GM21360 (cell line): ENCODE data around the gene TIMM10.
"Not testable (repeated sequence)": the region's sequence is repeated elsewhere in the genome, so short reads cannot be mapped to it uniquely, and the experiment has no call there.

ENCODE experiments used
- ATAC-seq: cut with Tn5 transposase; IDR thresholded peaks from one replicate; pipeline ENCODE4 v1.9.1; 2021; ENCODE audit warnings: mild to moderate bottlenecking, moderate library complexity; ENCODE audit not compliant: unreplicated experiment

Gene TIMM10

DNA sequence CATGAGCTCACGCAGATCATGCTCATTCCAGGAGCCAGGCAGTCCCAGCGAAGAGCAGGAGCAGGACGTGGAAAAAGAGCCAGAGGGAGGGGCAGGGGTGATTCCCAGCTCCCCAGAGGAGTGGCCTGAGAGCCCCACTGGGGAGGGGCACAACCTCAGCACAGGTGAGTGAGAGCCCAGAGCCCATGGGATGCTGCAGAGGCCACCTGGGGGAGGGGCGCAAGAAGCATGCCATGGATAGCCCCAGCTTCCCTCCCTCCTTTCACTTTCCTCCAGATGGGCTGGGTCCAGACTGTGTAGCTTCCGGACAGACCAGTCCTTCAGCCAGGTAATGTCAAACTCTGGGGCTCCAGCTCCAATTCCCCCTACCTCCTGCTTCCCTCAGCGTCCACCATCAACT, 13.0 kb upstream of the TIMM10 start:
- no peak for ATAC-seq

DNA sequence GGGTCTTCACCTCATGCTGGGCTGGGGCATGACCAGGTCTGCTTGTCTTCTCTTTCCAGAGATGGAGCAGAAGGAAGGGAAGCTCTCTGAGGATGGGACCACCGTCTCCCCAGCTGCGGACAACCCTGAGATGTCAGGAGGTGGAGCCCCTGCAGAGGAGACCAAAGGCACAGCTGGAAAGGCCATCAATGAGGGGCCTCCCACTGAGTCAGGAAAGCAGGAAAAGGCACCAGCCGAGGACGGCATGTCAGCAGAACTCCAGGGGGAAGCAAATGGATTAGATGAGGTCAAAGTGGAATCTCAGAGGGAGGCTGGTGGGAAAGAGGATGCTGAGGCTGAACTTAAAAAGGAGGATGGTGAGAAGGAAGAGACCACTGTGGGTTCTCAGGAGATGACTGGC, 12.0 kb upstream of the TIMM10 start:
- no peak for ATAC-seq

DNA sequence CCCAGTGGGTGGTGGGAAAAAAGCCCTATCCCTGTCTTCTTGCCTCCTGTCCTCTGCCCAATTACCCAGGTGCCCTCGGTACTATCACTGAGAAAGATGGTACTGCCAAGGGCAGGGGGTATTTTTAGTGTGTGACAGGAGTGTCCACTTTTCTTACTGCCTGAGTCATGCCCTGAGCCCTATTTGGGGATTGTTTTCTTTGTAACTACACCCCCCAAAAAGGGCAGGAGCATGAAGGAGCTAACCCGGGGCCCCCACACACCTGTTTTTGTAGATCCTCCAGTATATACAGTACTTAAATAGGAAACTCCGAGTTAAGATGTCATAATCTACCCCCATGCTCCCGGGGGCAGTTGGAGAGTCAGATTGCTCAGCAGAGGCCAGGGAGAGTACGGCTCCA, 10.6 kb upstream of the TIMM10 start:
- ATAC-seq = no peak

DNA sequence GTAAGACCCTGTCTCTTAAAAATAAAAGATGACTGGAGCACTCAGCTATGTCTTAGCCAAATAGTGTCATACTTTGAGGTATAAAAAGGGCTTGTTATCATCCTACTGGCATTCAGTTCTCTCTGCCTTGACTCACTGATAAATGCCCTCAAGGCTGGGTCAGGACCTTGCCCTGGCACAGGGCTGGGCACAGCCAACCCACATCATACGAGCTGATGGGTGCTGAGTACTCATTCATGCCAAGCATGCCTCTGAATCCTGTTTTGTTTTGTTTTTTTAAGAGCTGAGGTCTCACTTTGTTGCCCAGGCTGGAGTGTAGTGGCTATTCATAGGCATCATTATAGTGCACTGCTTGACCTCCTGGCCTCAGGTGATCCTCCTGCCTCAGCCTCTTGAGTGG, 8.8 kb upstream of the TIMM10 start:
- ATAC-seq = no peak

- ATAC-seq = no peak
Observed at GRCh38 chr11:57536947-57537619, 6.5 kb upstream of the TIMM10 start, which contains the start of gene SMTNL1. Gene SMTNL1, plus strand, starts transcription at chr11:57537595. Its CDS starts 5,048 bp downstream, at chr11:57542643.

DNA sequence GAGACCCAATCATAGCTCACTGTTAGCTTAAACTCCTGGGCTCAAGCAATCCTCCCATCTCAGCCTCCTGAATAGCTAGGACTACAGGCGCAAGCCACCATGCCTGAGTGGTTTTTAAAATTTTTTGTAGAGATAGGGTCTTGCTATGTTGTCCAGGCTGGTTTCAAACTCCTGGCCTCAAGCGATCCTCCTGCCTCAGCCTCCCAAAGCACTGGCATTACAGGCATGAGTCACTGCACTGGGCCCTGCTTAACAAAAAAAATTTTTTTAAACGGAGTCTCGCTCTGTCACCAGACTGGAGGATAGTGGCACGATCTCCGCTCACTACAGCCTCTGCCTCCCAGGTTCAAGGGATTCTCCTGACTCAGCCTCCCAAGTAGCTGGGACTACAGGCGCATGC, 3.9 kb upstream of the TIMM10 start:
- not testable (repeated sequence) for ATAC-seq

- no peak for ATAC-seq
Observed at GRCh38 chr11:57530215-57530595, 349 bp downstream of the TIMM10 start.

DNA sequence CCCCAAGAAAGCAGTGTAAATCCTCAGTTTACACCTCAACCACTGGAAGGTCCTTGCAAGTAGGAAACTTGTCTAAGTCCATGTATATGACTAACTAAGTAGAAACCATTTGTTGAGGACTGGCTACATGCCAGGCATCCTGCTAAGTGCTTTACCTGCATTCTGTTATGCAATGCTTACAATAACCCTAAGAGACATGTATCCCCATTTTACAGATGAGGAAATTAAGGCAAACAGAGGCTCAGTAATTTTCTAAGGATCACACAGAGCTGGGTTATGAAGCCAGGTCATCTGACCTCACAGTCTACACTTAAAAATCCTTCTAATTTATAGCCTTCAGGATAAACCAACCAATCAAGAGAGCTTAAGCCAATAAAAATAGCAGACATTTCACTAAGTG, 1.5 kb downstream of the TIMM10 start:
- no peak for ATAC-seq

DNA sequence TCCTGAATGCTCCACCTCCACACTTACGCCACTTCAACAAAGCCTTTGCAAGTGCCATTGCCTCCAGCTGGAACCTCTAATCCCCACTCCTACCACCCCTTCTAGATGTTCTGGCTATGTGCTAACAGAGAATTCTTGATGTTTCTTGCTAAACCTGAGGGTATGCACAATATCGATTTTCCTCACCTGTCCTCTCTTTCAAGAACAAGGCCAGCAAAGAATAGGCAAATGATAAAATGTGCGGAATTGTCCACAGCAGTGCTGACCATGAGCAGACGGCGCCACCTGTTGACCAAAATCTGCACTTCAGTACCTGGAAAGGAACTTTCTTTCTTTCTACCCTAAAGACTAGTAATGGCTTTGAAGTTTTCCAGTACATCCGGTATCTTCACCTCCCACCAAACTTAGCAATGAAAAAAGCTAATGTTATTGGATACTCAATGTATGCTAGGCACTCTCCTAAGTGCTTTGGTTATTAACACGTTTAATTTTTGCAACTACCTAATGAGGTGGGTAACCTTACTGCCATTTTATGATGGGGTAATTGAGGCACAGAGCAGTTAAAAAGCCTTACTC, 3.4 kb downstream of the TIMM10 start:
- ATAC-seq = no peak

DNA sequence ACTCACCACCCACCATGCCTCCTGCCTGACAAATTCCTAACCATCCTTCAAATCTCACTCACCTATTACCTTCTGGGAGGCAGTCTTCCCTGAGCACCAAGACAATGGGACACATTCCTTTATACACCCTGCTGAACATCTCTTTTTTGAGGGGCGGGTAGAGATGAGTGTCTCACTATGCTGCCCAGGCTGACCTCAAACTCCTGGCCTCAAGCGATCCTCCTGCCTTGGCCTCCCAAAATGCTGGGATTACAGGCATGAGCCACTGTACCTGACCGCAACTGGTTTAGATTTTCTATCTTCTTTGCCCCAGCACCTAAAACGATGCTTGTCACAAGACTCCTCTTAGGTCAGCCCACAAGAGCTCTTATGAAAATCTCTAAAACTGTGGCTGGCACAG, 7.1 kb downstream of the TIMM10 start:
- no peak for ATAC-seq

GRCh38 chr11:57521116-57521515, 9.4 kb downstream of the TIMM10 start:
- ATAC-seq = no peak

GRCh38 chr11:57516061-57516443, 14.5 kb downstream of the TIMM10 start:
- ATAC-seq = no peak

- peak; percentile 32 for ATAC-seq
Observed at GRCh38 chr11:57515332-57516060, 15.1 kb downstream of the TIMM10 start, which contains the start of gene SLC43A1. Gene SLC43A1, minus strand, starts transcription at chr11:57515702. Its CDS starts 1,591 bp downstream, at chr11:57514111.

DNA sequence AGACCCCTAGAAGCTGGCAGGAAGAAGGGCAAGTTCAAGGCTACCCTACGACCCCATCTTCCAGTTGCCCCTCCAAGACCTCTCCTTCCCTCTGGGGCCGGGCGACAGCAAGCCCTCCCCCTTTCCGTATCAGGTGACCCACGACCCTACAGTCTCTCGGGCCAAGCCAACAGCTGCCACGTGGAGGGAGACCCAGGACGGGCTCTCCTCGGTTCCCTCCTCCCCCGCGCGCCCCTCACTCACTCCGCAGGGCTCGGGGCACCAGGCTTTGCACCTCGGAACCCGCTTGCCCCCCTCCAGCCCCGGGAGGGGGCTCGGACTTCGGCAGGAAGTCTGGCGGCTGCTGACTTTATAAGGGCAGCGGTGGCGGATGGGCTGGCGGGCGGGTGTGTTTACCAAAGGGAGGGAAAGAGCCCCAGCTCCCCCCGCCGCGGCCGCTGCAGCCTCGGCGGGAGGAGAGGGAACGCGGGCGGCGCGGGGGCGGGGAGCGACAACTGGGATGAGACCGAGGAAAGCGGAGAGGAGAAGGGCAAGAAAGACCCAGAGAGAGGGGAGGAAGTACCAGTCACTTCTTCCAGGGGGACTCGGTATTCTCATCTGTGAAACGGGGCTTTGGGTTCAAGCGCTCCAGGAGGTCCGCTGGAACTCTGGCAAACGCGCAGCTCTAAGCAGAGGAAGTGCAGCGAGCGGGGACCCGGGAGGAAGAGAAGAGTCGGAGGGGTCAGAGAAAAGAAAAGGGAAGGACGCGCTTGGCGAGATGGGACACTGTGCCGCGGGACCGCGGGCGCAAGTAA, 15.8 kb downstream of the TIMM10 start:
- ATAC-seq = peak; percentile 31

DNA sequence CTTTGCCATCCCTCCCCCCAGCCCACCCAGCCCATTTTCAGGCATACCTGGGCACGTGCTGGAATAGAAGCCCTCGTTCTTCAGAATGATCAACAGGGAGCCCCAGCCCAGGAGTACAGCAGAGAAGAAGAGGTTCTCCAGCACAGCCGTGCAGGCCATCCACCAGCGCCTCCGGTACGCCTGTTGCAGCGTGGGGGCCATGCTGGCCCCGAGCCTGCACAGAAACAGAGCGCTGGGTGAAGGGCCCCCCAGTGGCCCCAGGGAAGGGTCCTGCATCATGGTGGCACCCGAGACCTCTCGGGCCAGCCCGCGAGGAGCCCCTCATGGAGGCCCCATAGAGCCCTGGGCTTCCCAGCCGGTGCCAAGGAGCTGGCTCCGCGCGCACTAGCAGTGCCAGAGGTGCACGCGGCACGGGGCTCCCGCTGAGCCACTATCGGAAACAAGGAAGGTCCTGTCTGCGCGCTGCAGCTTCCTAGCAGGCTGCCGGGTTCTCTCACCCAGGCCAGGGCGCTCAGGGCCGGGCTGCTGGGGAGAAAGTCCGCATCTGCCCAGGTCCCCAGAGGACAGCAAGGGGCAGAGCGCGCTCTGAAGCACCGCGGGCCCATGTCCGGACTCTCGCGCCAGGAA, 16.5 kb downstream of the TIMM10 start:
- peak; percentile 35 for ATAC-seq

- ATAC-seq = no peak
Observed at GRCh38 chr11:57513452-57513795, 17.1 kb downstream of the TIMM10 start.

- ATAC-seq = no peak
Observed at GRCh38 chr11:57512646-57513451, 17.7 kb downstream of the TIMM10 start.

- no peak for ATAC-seq
Observed at GRCh38 chr11:57511741-57512430, 18.7 kb downstream of the TIMM10 start.

DNA sequence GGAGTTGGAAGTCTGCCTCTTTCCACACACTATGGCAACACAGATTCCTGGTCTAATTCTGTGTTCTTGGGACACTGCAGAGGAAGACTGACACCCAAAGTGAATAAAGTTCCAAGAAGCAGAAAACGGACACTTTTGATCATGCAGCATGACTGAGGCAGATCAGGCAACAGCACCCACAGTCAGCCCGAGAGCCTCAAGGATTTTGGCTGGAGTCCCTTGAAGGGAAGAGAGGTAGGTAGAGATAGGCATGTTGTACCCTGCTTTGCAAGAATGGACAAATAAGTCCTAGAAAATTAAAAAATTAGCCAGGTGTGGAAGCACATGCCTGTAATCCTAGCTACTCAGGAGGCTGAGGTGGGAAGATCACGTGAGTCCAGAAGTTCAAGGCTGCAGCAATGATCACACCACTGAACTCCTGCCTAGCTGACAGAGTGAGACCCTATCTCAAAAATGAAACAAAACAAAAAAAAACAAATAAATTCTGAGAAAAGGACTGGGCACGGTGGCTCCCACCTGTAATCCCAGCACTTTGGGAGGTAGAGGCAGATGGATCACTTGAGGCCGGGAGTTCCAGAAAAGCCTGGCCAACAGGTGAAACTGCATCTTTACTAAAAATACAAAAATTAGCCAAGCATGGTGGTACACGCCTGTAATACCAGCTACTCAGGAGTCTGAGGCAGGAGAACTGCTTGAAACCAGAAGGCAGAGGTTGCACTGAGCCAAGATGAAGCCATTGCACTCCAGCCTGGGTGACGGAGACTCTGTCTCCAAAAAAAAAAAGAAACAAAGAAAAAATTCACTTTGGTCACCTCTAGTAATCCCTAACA, 22.0 kb downstream of the TIMM10 start:
- ATAC-seq = no peak
